Suprapubic skin (tissue), 4 donors: ENCODE measurements around the gene PCNX2. TPM values are rescaled to one million over a fixed set of nuclear protein-coding genes. Genes with fewer than 3 reads are reported as not detected.

ENCODE experiments used
- DNase-seq, 2 donors: peaks; one replicate each; pipeline ENCODE4 v3.0.0-alpha.2; 2019; ENCODE audit warnings: low spot score in 2 of 2
- H3K27ac ChIP-seq: fragments of 200-600 bp; sonication (generic); one replicate; pipeline ENCODE4 v1.5.1; 2019
- H3K27me3 ChIP-seq: fragments of 200-600 bp; sonication (generic); one replicate; pipeline ENCODE4 v1.5.1; 2019
- H3K36me3 ChIP-seq: fragments of 200-600 bp; sonication (generic); one replicate; pipeline ENCODE4 v1.5.1; 2019
- H3K4me1 ChIP-seq: fragments of 200-600 bp; sonication (generic); one replicate; pipeline ENCODE4 v1.5.1; 2019
- H3K4me3 ChIP-seq: fragments of 200-600 bp; sonication (generic); one replicate; pipeline ENCODE4 v1.5.1; 2019; ENCODE audit warnings: mild to moderate bottlenecking
- H3K9me3 ChIP-seq: fragments of 200-600 bp; sonication (generic); one replicate; pipeline ENCODE4 v1.5.1; 2019
- EP300 ChIP-seq: sonication (generic); formaldehyde crosslinking; IDR thresholded peaks from one replicate; pipeline ENCODE4 v1.6.1; 2017; ENCODE audit warnings: antibody characterized with exemption
- POLR2A ChIP-seq, 2 donors: fragments of 450-650 bp; IDR thresholded peaks; one replicate each; pipeline ENCODE4 v1.6.1; 2017; ENCODE audit warnings: antibody characterized with exemption in 2 of 2, mild to moderate bottlenecking in 2 of 2, moderate library complexity in 2 of 2
- POLR2AphosphoS5 ChIP-seq, 3 donors: sonication (generic); formaldehyde crosslinking; IDR thresholded peaks; one replicate each; pipeline ENCODE4 v1.6.1; 2017; ENCODE audit warnings: antibody characterized with exemption in 3 of 3
- WGBS: methylation state at CpG from one replicate; pipeline ENCODE4 v1.1.5; 2018; 5-methylcytosine and 5-hydroxymethylcytosine counted together
- total RNA-seq, 4 donors: library from RNA; depleted of rRNA; stranded (reverse); fragments of >200 nt; gene quantifications; one replicate each; pipeline ENCODE4 v1.1.0, GENCODE V29; 2016
- TF ChIP-seq, protein P1 (sequence below), 2 donors: fragments of 200-600 bp in 1 of 2; fragments of 450-650 bp in 1 of 2; sonication (generic) in 1 of 2; IDR thresholded peaks; one replicate each; pipeline ENCODE4 v1.5.1; 2016 to 2019; ENCODE audit warnings: antibody characterized with exemption in 2 of 2, mild to moderate bottlenecking in 1 of 2, moderate library complexity in 1 of 2

PCNX2 gene
- total RNA-seq, 4 donors from 2014 or later, result 8.9 to 21.4 (median 14.3) TPM

DNA sequence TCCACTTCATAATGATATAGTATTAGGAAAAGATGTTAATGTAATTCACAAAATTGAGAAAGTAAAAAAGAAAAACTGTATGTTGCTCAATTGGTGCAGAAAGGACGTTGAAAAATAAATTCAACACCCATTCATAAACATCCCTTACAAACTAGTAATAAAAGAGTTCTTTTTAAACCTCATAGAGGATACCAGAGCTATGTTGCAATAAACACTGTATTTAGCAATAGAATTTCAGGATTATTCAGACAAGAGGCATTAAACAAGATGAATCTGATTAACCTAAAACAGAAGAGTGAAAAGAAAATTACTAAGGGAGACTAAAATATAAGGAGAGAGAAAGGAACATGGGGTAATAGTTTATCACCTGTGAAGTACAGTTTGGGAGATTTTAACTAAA, 190.3 kb downstream of the PCNX2 start:
- no peak for TF ChIP-seq POLR2AphosphoS5 (IDR thresholded peaks at IDR 0.05)
- no peak for TF ChIP-seq POLR2A (IDR thresholded peaks at IDR 0.05)
- TF ChIP-seq, protein P1, sequence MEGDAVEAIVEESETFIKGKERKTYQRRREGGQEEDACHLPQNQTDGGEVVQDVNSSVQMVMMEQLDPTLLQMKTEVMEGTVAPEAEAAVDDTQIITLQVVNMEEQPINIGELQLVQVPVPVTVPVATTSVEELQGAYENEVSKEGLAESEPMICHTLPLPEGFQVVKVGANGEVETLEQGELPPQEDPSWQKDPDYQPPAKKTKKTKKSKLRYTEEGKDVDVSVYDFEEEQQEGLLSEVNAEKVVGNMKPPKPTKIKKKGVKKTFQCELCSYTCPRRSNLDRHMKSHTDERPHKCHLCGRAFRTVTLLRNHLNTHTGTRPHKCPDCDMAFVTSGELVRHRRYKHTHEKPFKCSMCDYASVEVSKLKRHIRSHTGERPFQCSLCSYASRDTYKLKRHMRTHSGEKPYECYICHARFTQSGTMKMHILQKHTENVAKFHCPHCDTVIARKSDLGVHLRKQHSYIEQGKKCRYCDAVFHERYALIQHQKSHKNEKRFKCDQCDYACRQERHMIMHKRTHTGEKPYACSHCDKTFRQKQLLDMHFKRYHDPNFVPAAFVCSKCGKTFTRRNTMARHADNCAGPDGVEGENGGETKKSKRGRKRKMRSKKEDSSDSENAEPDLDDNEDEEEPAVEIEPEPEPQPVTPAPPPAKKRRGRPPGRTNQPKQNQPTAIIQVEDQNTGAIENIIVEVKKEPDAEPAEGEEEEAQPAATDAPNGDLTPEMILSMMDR (IDR thresholded peaks at IDR 0.05), result no peak
- no peak for TF ChIP-seq EP300
- Histone ChIP-seq H3K9me3 (no peaks in the 10 kb centered on the region), H3K27ac (no peak overlapping the region), H3K27me3 (no peaks in the 10 kb centered on the region), H3K36me3 (no peaks in the 10 kb centered on the region), H3K4me1 (peaks cover 5% of the 10 kb centered on the region), H3K4me3 (no peak overlapping the region)
- no peak for DNase-seq
- WGBS, result 68% methylated on average over 1 of the region's 1 CpG

DNA sequence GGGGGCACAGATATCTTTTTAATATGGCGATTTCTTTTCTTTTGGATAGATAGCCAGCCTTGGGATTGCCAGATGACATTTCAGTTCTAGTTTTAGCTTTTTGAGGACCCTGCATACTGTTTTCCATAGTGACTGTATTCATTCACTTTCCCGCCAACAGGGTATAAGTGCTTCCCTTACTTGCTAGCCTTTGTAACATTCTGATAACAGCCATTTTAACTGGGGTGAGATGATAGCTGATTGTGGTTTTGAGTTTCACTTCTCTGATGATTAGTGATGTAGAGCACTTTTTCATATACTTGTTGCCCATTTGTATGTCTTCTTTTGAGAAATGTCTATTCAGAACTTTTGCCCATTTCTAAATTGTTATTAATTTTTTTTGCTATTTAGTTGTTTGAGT, 193.2 kb downstream of the PCNX2 start:
- WGBS, result 100% methylated on average over 2 of the region's 2 CpGs
- no peaks in the 10 kb centered on the region for H3K36me3 ChIP-seq
- TF ChIP-seq EP300 (no peak), POLR2A (IDR thresholded peaks at IDR 0.05) (no peak), POLR2AphosphoS5 (IDR thresholded peaks at IDR 0.05) (no peak)
- TF ChIP-seq, protein P1 (IDR thresholded peaks at IDR 0.05), result no peak
- DNase-seq, result no peak
- no peaks in the 10 kb centered on the region for H3K27me3 ChIP-seq
- no peak overlapping the region for H3K4me3 ChIP-seq
- peaks cover 11% of the 10 kb centered on the region for H3K4me1 ChIP-seq
- H3K9me3 ChIP-seq, result no peaks in the 10 kb centered on the region
- no peak overlapping the region for H3K27ac ChIP-seq

DNA sequence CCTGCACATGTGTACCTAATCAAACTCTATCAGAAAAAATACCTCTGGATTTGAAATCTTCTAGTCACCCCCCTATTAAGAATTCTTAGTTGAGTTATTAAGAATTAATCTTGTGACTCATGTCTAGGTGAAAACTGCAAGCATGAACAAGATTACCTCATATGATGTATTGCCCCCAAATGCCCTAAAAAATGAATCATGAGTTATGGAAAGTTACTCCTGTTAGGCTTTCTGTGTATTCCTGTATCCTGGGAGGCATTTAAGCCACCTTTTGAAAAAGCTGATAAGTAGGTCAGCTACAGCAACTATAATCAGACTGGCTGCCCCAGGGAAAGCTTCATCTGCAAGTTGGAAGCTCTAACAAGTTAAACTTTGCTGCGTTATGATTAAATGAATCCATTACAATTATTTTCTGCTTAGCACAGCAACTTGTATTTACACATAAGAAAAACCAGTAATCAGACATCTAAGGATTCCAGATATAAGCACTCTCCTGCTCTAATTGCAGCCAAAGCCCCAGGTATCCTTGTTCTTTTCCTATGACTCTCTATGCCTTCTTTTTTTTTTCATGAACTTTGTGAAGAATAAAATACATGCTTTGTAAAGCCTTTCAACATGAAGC, 197.5 kb downstream of the PCNX2 start:
- no peak for DNase-seq
- no peak overlapping the region for H3K27ac ChIP-seq
- no peaks in the 10 kb centered on the region for H3K9me3 ChIP-seq
- H3K4me1 ChIP-seq, result peaks cover 8% of the 10 kb centered on the region
- 65% methylated on average over 1 of the region's 1 CpG for WGBS
- H3K27me3 ChIP-seq, result no peaks in the 10 kb centered on the region
- TF ChIP-seq POLR2AphosphoS5 (IDR thresholded peaks at IDR 0.05) (no peak), EP300 (no peak), POLR2A (IDR thresholded peaks at IDR 0.05) (no peak)
- TF ChIP-seq, protein P1 (IDR thresholded peaks at IDR 0.05), result no peak
- no peaks in the 10 kb centered on the region for H3K36me3 ChIP-seq
- H3K4me3 ChIP-seq, result no peak overlapping the region

DNA sequence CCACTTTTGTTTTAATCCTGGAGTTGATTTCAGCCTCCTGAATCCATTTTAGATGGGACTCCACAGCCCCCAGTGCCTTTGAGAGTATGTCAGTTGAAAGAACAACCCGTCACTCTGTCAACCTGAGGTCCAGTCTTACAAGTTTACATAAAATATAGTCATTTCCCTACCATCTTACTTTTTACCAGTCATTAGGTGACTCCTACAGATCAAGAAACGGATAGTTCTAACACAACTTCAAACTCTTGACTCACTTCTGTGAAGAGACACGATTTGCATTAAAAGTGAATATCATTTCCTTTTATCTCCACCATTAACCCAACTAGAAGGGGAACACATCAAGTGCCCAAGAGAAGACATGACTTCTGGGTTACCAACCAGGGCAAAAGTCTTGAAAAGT, 198.0 kb downstream of the PCNX2 start:
- WGBS, result 64% methylated on average over 3 of the region's 3 CpGs
- no peaks in the 10 kb centered on the region for H3K27me3 ChIP-seq
- H3K36me3 ChIP-seq, result no peaks in the 10 kb centered on the region
- TF ChIP-seq POLR2AphosphoS5 (IDR thresholded peaks at IDR 0.05) (no peak), POLR2A (IDR thresholded peaks at IDR 0.05) (no peak), EP300 (no peak)
- TF ChIP-seq, protein P1 (IDR thresholded peaks at IDR 0.05), result no peak
- H3K9me3 ChIP-seq, result no peaks in the 10 kb centered on the region
- peaks cover 8% of the 10 kb centered on the region for H3K4me1 ChIP-seq
- no peak overlapping the region for H3K27ac ChIP-seq
- H3K4me3 ChIP-seq, result no peak overlapping the region
- DNase-seq, result no peak

DNA sequence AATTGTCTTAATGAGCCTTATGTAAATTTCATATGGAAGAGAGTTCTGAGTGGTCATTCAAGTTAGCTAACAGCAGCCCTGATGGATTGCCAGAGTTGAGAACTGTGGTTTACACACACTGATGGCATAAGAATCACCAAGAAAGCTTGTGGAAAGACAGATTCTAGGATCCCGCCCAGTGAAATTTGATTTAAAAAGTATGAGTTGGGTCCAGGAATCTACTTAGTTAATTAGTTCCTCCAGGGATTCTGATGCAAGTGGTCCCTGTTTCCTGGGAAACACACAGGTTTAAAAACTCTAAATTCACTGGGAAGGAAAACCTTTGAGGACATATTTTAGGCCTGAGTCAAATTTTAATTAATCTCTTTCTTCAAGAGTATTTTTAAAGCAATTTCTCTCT, 200.8 kb downstream of the PCNX2 start:
- no peak for DNase-seq
- peaks cover 8% of the 10 kb centered on the region for H3K4me1 ChIP-seq
- H3K4me3 ChIP-seq, result no peak overlapping the region
- no peaks in the 10 kb centered on the region for H3K9me3 ChIP-seq
- 81% methylated on average over 1 of the region's 1 CpG for WGBS
- no peaks in the 10 kb centered on the region for H3K36me3 ChIP-seq
- H3K27ac ChIP-seq, result no peak overlapping the region
- no peak for TF ChIP-seq EP300
- TF ChIP-seq, protein P1 (IDR thresholded peaks at IDR 0.05), result no peak
- no peak for TF ChIP-seq POLR2AphosphoS5 (IDR thresholded peaks at IDR 0.05)
- TF ChIP-seq POLR2A (IDR thresholded peaks at IDR 0.05), result no peak
- H3K27me3 ChIP-seq, result no peaks in the 10 kb centered on the region
